A549 (cell line): ENCODE measurements around the gene ILRUN.

Source experiments
- BHLHE40 ChIP-seq: IDR thresholded peaks from 2 replicates; pipeline ENCODE4 v1.6.1; 2012; ENCODE audit warnings: low read depth, low read length, inconsistent platforms
- CBX2 ChIP-seq: fragments of 200-600 bp; sonication (generic); IDR thresholded peaks from 2 replicates; pipeline ENCODE4 v1.6.1; 2016; ENCODE audit warnings: low read depth, mild to moderate bottlenecking, borderline replicate concordance
- CBX8 ChIP-seq: fragments of 200-600 bp; sonication (generic); IDR thresholded peaks from 2 replicates; pipeline ENCODE4 v1.6.1; 2016
- MYC ChIP-seq: IDR thresholded peaks from 2 replicates; pipeline ENCODE4 v1.6.1; 2012; ENCODE audit warnings: mild to moderate bottlenecking, inconsistent platforms, low read length, improper control_type of control experiment, borderline replicate concordance
- RCOR1 ChIP-seq: fragments of 150-350 bp; IDR thresholded peaks from 2 replicates; pipeline ENCODE4 v1.6.1; 2014; ENCODE audit warnings: antibody characterized with exemption, low read length, low read depth
- RNF2 ChIP-seq: fragments of 200-600 bp; sonication (generic); IDR thresholded peaks from 2 replicates; pipeline ENCODE4 v1.6.1; 2016; ENCODE audit warnings: low read depth, mild to moderate bottlenecking, antibody characterized with exemption, moderate library complexity, borderline replicate concordance
- TF ChIP-seq, protein P1 (sequence below): fragments of 250-450 bp; sonication (Bioruptor Pico); IDR thresholded peaks from 2 replicates; pipeline ENCODE4 v1.5.0; 2021; ENCODE audit warnings: mild to moderate bottlenecking, moderate library complexity, borderline replicate concordance
- TF ChIP-seq, protein P2 (sequence below): fragments of >200 bp; sonication (Bioruptor Twin); formaldehyde crosslinking; IDR thresholded peaks from 3 replicates; pipeline ENCODE4 v1.5.1; 2016
- TF ChIP-seq, protein P3 (sequence below): IDR thresholded peaks from 2 replicates; pipeline ENCODE4 v1.6.1; 2012
- TF ChIP-seq, protein P4 (sequence below): fragments of 200-600 bp; sonication (generic); IDR thresholded peaks from 2 replicates; pipeline ENCODE4 v1.6.1; 2016; ENCODE audit warnings: antibody characterized with exemption, mild to moderate bottlenecking, moderate library complexity

DNA sequence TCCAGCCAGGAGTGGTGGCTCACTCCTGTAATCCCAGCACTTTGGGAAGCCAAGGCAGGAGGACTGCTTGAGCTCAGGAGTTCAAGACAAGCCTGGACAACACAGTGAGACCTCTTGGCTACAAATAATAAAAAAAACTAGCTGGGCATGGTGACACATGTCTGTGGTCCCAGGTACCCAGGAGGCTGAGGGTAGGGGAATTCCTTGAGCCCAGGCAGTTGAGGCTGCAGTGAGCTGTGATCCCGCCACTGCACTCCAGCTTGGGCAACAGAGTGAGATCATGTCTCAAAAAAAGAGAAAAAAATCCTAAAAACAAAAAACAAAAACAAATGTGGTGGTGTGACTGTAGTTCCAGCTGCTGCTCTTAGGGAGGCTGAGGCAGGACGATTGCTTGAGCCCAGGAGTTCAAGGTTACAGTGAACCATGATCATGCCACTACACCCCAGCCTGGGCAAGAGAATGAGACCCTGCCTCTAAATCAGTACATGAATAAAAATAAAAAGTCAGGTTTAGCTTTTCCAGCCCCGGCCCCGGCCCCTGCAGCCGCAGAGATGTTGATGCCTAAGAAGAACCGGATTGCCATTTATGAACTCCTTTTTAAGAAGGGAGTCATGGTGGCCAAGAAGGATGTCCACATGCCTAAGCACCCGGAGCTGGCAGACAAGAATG is 47.2 kb upstream of the ILRUN start:
- TF ChIP-seq, protein P1, sequence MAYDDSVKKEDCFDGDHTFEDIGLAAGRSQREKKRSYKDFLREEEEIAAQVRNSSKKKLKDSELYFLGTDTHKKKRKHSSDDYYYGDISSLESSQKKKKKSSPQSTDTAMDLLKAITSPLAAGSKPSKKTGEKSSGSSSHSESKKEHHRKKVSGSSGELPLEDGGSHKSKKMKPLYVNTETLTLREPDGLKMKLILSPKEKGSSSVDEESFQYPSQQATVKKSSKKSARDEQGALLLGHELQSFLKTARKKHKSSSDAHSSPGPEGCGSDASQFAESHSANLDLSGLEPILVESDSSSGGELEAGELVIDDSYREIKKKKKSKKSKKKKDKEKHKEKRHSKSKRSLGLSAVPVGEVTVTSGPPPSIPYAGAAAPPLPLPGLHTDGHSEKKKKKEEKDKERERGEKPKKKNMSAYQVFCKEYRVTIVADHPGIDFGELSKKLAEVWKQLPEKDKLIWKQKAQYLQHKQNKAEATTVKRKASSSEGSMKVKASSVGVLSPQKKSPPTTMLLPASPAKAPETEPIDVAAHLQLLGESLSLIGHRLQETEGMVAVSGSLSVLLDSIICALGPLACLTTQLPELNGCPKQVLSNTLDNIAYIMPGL (CRISPR knock-in tag), result no peak
- TF ChIP-seq, protein P2, sequence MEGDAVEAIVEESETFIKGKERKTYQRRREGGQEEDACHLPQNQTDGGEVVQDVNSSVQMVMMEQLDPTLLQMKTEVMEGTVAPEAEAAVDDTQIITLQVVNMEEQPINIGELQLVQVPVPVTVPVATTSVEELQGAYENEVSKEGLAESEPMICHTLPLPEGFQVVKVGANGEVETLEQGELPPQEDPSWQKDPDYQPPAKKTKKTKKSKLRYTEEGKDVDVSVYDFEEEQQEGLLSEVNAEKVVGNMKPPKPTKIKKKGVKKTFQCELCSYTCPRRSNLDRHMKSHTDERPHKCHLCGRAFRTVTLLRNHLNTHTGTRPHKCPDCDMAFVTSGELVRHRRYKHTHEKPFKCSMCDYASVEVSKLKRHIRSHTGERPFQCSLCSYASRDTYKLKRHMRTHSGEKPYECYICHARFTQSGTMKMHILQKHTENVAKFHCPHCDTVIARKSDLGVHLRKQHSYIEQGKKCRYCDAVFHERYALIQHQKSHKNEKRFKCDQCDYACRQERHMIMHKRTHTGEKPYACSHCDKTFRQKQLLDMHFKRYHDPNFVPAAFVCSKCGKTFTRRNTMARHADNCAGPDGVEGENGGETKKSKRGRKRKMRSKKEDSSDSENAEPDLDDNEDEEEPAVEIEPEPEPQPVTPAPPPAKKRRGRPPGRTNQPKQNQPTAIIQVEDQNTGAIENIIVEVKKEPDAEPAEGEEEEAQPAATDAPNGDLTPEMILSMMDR, result no peak
- TF ChIP-seq, protein P3, sequence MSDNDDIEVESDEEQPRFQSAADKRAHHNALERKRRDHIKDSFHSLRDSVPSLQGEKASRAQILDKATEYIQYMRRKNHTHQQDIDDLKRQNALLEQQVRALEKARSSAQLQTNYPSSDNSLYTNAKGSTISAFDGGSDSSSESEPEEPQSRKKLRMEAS, result no peak
- TF ChIP-seq RNF2, result no peak
- TF ChIP-seq CBX2, result no peak
- TF ChIP-seq BHLHE40, result no peak
- TF ChIP-seq, protein P4, sequence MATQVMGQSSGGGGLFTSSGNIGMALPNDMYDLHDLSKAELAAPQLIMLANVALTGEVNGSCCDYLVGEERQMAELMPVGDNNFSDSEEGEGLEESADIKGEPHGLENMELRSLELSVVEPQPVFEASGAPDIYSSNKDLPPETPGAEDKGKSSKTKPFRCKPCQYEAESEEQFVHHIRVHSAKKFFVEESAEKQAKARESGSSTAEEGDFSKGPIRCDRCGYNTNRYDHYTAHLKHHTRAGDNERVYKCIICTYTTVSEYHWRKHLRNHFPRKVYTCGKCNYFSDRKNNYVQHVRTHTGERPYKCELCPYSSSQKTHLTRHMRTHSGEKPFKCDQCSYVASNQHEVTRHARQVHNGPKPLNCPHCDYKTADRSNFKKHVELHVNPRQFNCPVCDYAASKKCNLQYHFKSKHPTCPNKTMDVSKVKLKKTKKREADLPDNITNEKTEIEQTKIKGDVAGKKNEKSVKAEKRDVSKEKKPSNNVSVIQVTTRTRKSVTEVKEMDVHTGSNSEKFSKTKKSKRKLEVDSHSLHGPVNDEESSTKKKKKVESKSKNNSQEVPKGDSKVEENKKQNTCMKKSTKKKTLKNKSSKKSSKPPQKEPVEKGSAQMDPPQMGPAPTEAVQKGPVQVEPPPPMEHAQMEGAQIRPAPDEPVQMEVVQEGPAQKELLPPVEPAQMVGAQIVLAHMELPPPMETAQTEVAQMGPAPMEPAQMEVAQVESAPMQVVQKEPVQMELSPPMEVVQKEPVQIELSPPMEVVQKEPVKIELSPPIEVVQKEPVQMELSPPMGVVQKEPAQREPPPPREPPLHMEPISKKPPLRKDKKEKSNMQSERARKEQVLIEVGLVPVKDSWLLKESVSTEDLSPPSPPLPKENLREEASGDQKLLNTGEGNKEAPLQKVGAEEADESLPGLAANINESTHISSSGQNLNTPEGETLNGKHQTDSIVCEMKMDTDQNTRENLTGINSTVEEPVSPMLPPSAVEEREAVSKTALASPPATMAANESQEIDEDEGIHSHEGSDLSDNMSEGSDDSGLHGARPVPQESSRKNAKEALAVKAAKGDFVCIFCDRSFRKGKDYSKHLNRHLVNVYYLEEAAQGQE, result no peak
- TF ChIP-seq CBX8, result no peak
- TF ChIP-seq RCOR1, result no peak
- TF ChIP-seq MYC, result no peak
